HG03575 (cell line): ENCODE measurements around the gene DNAH8.

ENCODE experiments used
- ATAC-seq: cut with Tn5 transposase; IDR thresholded peaks from one replicate; pipeline ENCODE4 v1.9.1; 2021; ENCODE audit not compliant: unreplicated experiment, insufficient number of reproducible peaks, low FRiP score; ENCODE audit errors: extremely low read depth

DNAH8 gene

DNA sequence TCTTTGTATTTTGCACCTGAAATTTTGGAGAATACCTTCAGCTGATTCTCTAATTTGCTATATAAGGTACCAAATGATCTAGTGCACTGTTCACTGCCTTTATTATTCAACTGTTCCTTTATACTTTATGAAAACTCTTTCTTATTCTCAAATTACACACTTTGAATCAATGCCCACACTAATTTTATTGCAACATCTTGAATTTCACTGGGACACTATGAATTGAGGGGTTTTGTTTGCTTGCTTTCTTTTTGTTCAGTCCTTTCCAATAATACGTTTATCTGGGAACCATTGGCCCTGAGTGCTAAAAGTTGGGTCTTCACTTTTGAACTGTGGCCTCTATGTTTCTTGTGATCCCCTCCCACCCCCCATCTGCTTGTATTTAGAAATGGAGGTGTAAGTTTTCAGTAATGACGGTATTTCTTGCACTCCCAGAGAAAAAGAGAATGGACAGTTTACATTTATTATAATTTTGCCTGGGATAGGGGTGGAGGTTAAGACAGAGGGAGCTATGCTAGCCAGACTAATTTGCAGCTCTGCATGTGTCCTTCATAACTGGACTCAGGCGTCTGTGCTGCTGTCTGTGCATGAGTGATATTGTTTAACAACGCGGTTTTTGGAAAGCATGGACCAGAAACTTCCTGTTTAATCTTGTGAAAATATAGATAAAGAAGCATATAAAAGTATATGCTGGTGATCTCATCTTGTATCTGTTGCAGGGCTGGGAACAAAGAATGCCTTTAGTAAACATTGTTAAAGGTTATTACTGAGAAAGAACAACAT is 98.1 kb downstream of the DNAH8 start:
- no peak for ATAC-seq

DNA sequence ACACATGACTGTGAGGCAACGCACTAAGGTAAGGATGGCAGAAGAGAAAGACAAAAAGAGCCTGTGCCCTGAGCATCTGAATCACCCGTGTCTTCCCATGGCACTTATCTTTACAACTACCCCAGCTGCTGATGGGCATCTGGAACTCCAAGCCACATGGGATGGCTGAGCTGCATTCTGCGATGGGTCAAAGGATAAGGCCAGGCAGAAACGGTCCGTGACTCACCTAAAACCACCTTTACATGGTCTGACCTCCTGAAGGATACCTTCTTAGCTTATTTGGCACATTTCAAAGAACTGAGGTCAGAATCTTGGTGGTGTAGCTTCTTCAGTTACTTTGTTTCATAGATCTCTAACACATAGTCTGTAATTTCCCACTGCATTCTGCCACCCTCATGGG is 99.7 kb downstream of the DNAH8 start:
- ATAC-seq = no peak

DNA sequence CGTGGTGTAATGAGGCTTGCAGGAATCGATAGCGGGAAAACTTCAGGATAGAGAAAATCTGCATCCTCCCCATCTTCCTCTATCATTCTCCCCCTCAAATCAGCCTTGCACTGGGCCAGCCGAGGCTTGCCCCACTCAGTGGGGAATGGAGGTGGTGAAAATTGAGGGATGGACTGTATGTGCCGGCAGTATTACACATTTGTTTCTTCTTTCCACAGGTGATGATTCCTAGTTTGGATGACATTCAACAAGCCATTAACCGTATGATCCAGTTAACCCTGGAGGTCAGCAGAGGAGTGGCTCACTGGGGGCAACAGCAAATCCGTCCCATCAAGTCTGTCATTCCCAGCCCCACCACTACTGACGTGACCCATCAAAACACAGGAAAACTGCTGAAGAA is 100.1 kb downstream of the DNAH8 start:
- ATAC-seq = no peak

DNA sequence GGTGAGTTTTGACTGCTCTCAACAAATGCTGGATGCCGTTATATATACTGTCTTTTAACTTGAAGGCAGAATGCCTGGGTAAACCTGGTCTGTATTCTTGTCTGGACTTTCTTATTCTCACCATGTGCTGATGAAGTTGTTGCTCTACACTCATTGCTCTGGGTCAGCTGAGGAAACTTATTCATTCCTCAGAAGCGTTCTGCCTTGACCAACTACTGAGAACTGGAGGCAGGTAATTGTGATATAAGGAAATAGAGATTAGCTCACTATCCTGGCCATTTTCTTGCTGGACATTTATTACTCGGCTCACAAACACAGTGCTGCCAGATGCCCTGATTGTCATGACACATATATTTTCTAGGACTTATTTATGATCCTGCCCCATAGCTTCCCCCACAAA is 103.6 kb downstream of the DNAH8 start:
- no peak for ATAC-seq

DNA sequence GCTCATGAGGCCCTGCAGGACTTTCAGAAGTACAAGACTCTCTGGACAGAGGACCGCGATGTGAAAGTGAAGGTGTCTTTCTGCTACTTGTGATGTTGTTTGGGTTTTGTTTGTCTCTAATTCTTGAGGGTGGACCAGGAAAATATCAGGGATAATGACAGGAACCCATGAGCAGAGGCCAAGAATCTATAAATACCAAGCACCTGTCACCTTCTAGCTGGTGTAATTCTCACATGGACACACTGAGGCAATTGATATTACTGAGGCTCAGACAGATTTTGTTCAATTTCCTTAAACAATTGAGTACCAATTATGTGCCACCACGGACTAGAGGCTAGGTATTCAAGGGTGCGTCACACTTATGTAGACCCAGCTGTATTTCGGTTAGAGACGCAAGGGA is 107.9 kb downstream of the DNAH8 start:
- ATAC-seq = no peak

DNA sequence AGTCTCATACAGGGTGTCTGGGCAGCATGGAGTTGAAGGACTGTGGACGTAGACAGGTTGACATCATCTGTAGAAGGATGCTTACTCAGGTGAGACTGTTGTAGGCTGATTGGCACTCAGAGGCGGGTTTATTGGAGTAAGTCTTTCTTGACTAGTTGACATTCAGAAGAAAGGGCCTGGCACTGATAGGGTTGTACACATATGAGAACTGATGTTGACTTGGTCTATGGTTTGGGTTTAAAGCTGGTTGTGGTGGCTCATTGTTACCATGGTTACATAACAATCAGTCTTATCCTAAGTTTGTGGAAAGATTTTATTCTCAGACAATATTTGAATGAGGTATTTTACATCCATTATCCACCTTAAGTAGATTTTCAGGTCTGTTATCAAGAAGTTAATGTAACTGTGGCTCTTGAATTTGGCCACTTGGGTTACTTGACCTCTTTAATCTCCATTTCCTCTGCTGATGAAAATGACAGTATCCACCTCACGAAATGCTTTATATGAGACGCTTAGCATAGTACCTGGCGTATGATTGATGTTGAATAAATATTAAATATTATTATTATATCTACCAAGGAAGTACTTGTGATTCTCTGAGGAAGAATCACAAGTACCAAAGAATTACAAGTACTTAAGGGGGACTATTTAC is 109.3 kb downstream of the DNAH8 start:
- ATAC-seq = no peak

DNA sequence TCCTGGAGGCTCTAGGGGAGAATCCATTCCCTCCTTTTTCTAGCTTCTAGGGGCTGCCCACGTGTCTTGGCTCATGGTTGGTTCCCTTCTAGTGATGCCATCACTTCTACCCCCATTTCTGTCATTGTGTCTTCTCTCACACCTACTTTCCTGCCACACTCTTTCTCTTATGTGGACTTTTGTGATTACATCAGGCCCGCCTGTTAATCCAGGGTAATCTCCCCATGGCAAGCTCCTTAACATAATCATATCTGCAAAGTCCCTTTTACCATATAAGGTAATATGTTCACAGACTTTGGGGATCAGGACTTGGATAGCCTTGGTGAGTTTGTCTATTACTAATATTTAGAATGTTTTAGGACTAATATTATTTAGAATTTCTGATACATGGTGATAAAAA is 111.9 kb downstream of the DNAH8 start:
- no peak for ATAC-seq

DNA sequence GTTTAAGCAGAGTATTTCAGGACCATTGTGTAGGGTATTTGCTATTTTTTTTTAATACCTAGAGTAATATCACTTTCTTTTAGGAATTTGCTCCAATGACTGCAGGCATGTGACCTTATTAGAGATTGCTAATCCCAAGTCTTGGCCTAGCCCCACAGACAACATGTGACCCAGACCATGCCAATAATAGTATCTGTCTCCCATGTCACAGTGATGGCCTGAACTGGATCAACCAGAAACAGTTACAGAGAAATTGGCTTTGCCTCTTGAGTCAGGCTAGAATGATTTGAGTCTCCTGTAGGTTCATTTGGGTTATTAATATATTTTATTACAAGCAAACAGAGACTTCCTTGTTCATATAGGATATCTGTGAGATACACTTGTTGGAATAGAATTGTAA is 116.8 kb downstream of the DNAH8 start:
- no peak for ATAC-seq

DNA sequence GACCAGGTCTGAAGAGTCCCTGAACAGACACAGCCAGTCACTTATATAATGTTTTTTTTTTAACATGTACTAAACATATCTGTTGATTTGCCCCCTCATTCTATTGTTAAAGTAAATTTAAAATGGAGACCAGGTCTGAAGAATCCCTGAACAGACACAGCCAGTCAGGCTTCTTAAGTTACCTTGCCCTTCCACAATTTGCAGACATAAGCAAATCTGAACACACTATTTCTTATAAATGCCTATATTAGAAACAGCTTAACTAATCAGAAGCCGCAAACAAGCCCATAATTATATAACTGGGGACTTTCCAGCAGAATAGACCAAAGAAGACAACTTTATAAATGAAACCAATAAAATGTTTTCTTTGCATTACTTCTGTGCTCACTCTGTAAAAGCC is 118.2 kb downstream of the DNAH8 start:
- no peak for ATAC-seq

DNA sequence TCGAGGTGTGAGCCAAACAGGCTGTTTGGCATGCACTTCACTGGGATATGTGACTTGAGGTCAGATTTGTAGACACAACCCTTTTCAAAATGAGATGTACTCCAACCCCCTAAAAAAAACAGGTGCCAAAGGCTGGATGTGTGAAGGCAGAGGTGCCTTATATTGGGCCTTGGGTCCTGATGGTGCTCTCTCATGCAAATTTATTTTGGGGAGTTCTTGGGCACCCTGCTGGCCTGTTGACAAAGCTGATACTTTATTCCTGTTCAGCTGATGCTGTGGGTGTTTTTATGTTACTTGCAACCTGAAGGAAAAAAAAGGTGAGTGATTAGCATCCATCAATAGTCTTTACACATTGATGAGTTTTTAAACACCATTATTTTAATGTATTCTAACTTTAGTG is 121.5 kb downstream of the DNAH8 start:
- no peak for ATAC-seq

DNA sequence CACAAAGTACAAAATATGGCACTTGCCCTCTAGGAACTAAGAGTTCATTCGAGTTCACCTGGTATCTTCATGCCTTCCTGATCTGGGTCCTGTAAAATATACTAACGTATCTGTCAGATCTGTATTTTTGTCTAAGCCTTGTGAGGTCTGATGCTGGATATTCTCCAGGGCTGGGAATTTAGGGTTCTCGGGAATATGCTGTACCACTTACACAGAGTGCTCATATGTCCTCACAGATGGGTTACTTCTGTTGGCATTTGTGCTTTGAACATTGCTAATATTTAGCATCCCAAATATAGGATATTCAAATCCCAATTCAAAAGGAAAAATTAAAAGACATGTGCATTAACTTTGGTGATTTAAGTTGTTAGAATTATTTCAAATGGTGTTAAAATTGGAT is 122.0 kb downstream of the DNAH8 start:
- no peak for ATAC-seq

DNA sequence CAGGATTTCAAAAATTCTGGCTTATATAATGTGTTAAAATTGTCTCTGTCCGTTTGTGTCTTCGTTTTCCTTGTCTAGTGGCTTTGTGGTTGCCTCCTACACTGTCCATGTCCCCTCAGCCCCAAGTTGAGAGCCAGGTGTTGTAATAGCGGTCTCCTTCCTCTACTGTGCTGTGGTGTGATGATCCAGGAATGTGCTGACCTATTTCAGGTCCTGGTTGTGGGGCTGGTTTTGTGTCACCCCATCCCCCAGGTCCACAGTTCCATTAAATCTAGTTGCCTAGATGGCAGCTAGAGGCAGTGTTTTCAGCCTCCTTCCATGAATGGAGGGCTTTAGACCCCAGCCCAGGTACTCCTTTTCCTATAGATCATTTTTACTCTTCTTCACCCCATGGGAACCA is 128.7 kb downstream of the DNAH8 start:
- ATAC-seq = no peak

DNA sequence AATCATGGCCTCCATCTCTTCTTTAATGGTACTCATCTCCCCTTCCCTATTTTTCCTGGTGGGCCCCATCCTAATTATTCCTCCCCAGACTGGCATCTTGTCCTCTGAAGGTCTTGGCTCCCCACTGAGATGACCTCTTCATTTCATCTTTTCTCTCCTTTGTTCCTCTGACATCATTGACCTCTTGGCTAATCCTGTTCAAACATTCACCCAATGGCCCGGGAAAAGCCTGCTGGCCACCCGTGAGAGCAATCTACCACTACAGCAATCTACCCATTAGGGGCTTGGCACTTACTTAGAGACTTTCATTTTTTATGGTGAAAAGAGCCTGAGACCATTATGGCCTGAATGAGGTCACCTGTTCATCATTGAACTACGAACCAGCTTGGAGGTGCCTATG is 130.8 kb downstream of the DNAH8 start:
- ATAC-seq = no peak

DNA sequence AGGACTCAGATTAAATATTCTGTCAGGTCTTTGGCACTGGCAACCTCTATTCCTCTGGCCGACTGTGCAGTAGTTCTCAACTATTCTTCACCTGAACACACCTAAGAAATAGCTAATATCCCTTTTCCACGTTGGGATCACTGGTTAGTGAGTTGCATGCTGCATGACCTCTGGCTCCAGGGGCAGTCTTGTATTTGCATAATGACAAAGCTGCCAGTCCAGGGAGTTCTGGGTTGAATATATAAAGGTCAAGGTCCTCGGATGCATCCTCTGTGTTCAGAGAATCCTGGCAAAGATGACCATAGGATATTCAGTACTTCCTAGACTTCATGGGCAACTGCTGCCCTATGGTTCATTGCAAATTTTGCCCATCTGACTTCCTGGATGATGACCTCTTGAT is 131.2 kb downstream of the DNAH8 start:
- no peak for ATAC-seq

DNA sequence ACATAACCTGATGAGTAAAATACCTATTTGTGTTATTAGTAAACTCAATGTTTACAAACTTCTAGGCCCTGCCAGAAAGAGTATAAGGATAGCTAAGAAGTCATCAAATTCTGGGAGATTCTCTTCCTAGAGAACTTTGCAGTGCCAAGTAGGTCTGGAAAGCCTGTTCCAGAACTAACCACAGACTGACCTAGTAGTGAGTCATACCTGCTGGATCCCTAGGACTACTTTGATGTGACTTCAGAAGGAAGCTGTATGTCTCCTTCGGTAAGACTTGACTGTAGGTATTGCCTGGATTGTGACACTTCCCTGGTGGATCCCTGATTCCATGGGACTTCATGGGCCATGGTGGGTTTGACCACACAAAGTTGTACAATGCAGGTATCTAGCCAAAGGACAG is 131.7 kb downstream of the DNAH8 start:
- ATAC-seq = no peak

DNA sequence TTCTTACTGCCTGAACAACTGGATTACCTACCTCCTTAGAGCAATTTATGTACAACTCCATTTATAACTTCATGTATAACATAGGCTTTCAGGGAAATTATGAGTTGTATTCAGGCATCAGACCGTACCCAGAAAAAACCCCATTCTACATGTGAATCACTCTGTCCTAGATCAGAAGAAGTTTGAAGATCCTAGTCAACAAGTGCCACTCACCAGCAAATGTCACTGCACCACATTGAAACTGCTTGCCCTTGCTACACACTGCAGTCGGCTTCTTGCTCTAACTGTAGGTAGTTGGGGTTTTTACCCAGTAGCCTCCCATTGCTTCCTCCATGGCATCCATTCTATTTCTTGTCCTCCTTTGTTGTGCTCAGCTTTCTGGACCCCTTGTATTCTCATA is 132.4 kb downstream of the DNAH8 start:
- no peak for ATAC-seq

DNA sequence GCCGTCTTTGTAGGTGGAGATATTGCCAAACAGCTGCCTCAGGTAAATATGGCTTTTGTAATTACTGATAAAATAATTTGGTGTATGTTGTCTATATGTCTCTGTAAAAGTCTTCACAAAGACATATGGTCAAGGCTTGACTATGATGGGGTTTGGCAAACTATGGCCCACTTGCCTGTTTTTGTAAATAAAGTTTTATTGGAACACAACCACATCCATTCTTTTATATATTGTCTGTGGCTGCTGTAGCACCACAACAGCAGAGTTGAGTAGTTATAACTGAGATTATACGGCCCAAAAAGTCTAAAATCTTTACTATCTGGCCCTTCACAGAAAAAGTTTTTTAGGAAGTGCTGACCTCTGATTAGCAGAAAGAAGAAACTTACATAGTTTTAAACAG is 133.6 kb downstream of the DNAH8 start:
- no peak for ATAC-seq

DNA sequence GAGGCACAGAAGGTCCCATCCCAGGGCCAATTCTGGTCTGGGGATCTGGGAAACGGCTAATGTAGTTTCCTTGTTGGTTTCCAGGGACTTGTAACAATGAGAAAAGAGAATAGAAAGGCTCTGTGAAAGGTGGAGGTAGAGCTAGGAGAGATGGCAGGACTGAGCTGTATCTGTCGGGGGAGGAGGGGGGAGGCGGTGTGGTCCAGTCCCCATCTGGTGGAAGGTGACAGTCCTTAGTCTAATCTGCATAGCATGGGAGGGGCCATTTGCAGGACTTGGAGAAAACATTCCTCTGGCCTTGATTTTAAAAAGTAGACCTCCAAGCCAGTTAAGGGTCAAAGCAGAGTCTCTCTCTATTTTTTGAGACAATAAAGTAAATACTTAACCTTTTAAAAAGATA is 137.1 kb downstream of the DNAH8 start:
- ATAC-seq = no peak

DNA sequence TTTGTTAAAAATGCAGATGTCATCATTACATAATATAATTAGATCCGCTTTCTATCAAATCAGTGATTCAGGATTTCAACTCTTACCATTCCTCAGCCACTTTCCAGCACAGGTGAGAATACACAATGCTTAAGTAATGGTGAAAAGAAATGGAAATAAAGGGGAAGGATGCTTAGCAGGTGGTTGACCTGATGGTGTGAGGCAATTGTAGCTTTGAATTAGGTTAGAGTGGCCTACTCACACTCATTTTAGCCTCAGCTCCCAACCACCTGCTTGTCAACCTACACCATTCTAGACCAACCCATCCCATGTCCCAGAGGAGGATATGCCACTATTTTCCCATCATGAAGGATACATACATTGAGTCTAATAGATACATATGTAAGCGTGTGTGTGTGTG is 138.1 kb downstream of the DNAH8 start:
- no peak for ATAC-seq

DNA sequence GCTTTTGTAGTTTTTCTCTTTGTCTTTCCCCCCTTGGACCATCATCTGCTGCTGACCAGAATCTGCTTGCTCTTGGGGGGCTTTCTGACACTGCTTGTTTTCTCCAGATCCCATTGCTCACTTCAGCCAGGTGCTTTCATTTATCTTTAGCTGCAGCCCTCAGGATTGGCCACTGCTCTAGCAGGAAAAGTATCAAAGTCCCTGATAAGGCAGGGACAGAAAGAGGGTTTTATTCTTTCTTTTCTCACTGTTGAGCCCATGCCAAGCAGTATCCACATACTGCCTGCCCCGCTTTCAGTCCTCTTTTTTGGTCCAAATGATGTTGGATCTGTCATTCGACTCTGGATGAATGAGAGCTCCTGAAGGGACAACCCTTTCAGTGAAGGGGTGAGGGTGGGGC is 141.4 kb downstream of the DNAH8 start:
- no peak for ATAC-seq

DNA sequence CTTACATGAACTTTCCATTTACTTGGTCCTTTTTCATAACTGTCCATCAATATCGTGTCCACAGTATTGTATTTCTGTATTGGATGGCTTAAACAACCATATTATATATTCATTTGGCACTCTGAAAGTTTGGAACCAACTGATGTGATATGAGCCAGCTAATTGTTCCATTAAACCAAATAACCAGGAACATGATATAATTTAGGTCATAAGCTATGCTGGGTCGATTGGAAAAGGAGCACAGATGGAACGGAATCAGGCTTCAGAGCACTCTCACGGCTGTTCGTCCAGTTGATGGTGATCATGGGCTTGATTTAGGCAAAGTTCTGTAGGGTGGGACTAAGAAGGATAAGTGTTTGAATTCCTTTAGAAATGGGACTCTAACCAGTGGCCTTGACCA is 142.7 kb downstream of the DNAH8 start:
- ATAC-seq = no peak
